HG03565 (cell line): ENCODE data around the gene FBXW9.
"Not testable (repeated sequence)": the region's sequence is repeated elsewhere in the genome, so short reads cannot be mapped to it uniquely, and the experiment has no call there.

Experiments
- ATAC-seq: cut with Tn5 transposase; IDR thresholded peaks from one replicate; pipeline ENCODE4 v1.9.1; 2021; ENCODE audit warnings: mild to moderate bottlenecking, moderate library complexity; ENCODE audit not compliant: unreplicated experiment

Gene FBXW9

DNA sequence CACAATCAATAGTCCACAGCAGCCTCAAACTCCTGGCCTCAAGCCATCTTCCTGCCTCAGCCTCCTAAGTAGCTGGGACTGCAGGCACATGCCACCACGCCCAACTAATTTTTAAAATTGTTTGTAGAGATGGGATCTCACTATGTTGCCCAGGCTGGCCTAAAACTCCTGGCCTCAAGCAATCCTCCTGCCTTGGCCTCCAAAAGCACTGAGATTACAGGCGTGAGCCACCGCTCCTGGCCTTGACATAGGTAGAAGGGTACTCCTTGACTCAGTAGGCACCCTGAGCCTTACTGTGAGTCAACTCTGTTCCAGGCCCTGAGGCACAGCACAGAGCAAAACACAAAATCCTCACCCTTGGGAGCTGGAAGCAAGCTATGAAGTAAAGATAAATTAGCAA lies 19.5 kb upstream of the FBXW9 start:
- no peak for ATAC-seq

DNA sequence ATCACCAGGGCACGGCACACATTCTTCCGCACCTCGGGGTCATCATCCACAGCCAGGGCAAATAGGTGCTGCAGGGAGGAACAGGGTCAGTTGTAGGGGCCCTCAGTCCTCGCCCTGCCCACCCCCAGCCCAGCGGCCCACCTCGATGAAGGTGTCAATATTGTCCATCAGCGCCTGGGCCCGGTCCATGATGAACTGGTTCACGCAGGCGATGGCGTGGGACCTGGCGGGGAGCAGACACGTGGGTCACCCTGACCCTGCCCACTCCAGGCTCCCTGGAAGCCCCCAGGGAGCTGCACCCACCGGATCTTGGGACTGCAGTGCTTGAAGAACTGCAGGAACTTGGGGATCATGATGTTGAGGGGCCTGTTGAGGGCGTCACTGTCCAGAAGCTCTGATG lies 18.7 kb upstream of the FBXW9 start:
- no peak for ATAC-seq

GRCh38 chr19:12713304-12713703 lies 16.9 kb upstream of the FBXW9 start:
- ATAC-seq, result not testable (repeated sequence)

DNA sequence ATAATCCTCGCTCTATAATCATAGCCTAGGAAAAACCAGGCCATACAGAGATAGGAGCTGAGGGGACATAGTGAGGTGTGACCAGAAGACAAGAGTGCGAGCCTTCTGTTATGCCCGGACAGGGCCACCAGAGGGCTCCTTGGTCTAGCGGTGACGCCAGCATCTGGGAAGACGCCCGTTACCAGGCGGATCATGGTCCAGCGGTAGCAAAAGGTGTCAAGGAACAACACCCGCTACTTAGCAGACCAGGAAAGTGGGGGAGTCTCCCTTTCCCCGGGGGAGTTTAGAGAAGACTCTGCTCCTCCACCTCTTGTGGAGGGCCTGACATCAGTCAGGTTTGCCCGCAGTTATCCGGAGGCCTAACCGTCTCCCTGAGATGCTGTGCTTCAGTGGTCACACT lies 15.6 kb upstream of the FBXW9 start:
- not testable (repeated sequence) for ATAC-seq

DNA sequence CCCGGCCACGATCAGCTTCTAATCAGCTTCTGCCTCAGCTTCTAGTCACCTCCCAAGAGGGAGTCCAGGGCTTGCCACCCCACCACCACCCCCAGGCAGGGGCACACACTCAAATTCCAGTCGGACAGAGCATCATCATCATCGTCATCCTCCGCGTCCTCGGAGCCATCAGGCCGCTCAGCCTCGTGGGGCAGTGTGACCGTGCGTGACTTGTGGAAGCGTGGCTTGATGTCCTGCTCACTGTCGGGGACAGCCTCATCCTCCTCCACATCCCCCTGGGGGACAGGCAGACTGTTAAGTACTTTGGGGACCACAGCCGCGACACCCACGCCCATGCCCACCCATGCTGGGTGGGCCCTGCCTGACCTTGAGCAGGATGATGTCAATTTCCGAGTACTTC lies 14.8 kb upstream of the FBXW9 start:
- no peak for ATAC-seq

DNA sequence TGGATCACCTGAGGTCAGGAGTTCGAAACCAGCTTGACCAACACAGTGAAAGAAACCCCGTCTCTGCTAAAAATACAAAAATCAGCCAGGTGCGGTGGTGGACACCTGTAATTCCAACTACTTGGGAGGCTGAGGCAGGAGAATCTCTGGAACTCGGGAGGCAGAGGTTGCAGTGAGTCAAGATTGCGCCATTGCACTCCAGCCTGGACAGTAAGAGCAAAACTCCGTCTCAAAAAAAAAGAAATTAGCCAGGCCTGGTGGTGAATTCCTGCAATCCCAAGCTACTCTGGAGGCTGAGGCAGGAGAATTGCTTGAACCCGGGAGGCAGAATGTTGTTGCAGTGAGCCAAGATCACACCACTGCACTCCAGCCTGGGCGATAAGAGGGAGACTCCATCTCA lies 12.2 kb upstream of the FBXW9 start:
- no peak for ATAC-seq

- ATAC-seq, result no peak
These were observed 9.9 kb upstream of the FBXW9 start for GRCh38 chr19:12706332-12706718.

- no peak for ATAC-seq
These were observed 9.4 kb upstream of the FBXW9 start for GRCh38 chr19:12705654-12706331.

- ATAC-seq, result no peak
These were observed 8.7 kb upstream of the FBXW9 start for GRCh38 chr19:12705169-12705568.

DNA sequence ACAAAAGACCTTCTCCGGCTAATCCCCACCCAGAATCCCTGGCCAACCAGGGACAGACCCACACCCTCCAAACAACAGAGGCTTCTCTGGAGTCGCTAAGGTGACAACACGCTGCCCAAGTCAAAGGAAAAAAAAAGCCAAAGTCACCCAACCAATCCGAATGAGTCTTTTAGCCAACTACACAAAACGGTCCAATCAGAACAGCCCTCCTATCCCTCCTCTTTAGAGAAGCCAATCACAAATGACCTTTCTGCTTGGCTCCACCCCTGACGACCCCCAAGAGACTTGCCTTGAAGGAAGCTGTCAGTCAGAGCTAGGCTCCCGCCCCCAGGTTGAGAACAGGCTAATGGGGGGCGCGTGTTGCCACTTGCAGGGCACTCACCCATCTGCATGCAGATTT lies 6.6 kb upstream of the FBXW9 start:
- no peak for ATAC-seq

DNA sequence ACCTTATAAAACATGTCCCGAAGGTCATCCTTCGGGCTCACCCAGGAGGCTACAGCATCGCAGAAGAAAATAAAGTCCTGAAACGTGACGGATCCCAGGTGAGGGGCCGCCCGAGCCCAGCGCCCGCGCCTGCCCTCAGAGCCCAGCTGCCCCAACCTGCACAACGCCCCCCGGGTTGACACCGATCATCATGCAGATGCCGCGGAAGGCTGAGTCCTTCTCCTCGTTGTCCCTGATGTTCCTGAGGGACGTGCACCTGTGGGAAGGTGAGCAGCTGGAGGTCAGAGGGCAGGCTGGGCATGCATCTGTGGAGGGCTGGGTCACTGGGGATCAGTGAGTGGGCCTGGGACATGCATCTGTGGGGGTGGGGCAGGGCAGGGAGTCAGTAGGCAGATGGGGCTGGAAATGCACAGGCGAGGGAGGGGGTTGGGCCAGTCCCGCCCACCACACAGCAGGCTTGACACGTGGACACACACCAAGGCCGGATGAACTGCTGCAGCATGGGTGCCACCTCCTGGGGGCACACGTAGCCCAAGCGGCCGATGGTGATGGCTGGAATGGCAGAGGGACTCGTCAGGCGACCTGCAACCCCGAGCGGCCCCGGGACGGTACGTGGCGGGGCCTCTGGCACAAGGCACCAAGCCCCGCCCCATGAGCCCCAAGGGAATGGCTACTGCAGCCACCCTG lies 5.3 kb upstream of the FBXW9 start:
- ATAC-seq, result no peak

- no peak for ATAC-seq
These were observed 1.7 kb upstream of the FBXW9 start for GRCh38 chr19:12698138-12698537.

- ATAC-seq, result not testable (repeated sequence)
These were observed 994 bp upstream of the FBXW9 start for GRCh38 chr19:12697425-12697824.

GRCh38 chr19:12695997-12696365 lies 450 bp downstream of the FBXW9 start:
- no peak for ATAC-seq

DNA sequence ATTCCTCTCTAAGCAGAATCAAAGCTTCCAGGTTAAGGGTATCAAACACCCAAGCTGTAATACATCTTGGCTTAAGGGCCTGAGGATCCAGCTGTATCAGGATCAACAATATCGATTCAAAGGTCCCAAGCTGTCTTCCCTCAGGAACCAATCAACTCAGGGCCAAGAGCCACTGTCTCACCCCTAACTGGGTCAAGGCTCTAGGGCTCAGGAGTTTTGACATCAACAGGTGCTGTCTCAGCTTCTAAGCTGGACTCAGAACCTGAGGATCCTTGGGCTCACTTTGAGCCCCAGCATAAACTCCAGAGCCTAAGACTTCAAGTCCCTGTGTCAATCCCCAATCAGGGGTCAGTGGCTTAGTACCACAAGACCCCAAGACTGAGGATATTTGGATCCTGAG lies 917 bp downstream of the FBXW9 start:
- ATAC-seq, result no peak

GRCh38 chr19:12695096-12695495 lies 1.3 kb downstream of the FBXW9 start:
- ATAC-seq, result no peak

GRCh38 chr19:12694641-12695040 lies 1.8 kb downstream of the FBXW9 start:
- ATAC-seq, result no peak

DNA sequence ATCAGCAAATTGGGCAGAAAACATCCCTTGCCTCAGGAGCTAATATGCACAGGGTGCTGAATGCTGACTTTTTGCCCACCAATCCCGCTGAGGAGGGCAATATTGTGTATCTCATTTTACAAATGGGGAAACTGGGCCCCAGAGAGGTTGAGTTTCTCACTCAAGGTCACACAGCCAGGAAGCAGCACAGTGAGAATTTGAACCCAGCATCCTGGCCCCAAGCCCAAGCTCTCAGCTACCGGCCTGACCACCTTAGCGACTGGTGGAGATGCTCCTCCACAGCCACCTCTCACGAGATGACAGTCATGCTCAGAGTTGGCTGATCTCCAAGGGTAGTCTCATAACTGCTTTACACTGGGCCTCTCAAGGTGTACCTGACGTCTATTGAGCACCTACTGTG lies 3.5 kb downstream of the FBXW9 start:
- ATAC-seq, result no peak

- ATAC-seq, result no peak
These were observed 6.7 kb downstream of the FBXW9 start for GRCh38 chr19:12689581-12690216.

DNA sequence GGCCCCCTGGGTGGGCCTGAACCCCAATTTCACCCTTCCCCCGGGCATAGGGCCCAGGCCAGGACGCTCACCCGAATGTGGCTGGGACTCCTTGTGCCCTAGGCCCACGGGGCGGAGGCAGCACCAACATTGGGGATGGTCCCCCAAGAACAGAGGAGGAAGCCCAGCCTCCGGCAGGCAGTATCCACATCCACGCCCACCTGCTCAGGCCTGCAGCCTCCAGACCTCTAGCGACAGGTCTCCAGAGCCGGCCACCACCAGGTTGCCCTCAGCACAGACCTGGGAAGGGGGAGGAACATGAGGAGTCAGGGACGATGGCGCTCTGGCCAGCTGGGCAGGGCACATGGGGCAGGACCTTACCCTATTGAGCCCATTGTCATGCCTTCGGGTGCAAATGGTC lies 7.4 kb downstream of the FBXW9 start:
- ATAC-seq, result no peak

DNA sequence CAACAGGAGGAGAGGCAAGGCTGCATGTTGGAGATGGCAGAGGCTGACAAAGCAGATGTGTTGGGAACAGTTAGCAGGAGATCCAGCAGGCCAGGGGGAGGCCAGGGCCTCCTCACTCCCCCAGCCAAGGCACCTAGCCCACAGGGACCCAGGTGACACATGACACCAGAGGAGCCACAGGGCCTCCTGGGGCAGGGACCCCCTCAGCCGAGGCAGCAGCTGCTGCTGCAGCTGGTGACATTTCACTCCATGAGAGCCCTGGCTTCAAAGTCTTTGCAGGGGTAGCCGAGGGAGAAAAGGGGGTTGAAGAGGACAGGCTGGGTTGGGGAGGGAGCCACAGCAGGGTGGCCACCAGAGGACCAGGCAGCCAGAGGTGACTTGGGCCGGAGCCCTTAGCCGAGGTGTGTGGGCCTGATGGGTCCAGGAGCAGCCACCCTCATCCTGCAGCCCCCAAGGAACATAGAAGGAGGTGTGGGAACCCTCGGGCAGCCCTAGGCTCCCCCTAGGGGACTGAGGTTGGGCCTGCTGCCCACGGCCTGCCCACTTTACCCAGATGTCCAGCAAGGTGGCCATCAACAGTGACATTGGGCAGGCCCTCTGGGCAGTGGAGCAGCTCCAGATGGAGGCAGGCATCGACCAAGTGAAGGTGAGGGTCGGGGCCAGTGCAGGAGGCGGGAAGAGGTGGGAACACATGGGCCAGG lies 8.8 kb downstream of the FBXW9 start, which contains the start of gene GNG14:
Gene GNG14, plus strand, starts transcription at position 503 of the 701 bp plus-strand sequence. Its CDS starts 51 bp downstream, at position 554.
- no peak for ATAC-seq

DNA sequence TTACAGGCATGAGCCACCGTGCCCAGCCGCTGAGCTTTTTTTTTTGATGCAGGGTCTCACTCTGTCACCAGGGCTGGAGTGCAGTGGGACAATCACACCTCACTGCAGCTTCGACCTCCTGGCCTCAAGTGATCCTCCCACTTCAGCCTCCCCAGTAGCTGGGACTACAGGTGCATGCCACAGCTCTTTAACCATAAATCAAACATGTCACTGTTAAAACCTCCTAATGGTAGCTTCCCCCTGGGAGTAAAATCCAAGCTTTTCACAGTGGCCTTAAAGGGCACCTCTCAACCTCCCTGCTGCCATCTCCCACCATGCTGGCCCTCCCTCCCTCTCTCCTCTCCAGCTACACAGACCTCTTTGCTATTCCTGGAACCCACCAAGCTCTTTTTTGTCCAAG lies 10.6 kb downstream of the FBXW9 start:
- no peak for ATAC-seq
